ENCODE results near the gene PTH1R.

The PTH1R gene

DNA sequence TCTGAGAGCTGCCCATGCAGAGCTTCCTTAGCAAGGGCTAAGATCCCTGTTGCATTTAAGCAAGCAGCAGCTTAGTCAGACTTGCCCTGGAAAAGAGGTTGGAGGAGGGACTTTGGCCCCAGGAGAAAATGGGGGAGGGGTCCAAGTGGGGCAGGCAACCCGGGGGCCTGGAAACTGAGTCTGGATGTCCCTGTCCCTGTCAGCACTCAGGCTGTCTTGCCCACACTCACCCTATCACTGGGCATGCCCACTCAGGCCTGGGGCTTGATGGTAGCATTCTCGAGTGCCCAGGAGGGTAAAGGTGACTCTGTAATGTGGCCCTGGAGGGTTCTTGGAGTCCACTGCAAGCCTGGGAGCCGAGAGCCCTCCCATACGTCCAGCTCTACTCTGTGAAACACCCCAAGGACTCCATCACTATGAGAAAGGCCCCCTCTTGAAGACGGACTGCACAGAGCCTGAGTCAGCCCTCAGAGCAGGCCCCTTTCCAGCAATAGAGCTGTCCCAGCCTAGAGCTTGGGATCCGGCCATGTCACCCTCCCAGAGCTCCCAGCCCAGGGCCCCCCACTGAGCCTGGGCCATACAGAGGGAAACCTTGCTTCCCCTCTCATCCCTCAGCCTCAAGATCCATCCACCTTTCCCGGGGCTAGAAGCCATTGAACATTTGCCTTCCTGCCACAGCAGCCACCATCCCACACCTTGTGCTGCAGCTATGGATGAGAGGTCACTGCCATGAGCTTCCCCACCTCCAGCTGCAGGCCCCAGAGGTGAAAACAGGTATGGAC is 27.6 kb upstream of the PTH1R start:
- DNase-seq (ENCODE audit: low read depth in 3 of 3), result no peak

- DNase-seq (ENCODE audit: low read depth in 3 of 3), result no peak
Measured at GRCh38 chr3:46850468-46850779, 27.1 kb upstream of the PTH1R start.

DNA sequence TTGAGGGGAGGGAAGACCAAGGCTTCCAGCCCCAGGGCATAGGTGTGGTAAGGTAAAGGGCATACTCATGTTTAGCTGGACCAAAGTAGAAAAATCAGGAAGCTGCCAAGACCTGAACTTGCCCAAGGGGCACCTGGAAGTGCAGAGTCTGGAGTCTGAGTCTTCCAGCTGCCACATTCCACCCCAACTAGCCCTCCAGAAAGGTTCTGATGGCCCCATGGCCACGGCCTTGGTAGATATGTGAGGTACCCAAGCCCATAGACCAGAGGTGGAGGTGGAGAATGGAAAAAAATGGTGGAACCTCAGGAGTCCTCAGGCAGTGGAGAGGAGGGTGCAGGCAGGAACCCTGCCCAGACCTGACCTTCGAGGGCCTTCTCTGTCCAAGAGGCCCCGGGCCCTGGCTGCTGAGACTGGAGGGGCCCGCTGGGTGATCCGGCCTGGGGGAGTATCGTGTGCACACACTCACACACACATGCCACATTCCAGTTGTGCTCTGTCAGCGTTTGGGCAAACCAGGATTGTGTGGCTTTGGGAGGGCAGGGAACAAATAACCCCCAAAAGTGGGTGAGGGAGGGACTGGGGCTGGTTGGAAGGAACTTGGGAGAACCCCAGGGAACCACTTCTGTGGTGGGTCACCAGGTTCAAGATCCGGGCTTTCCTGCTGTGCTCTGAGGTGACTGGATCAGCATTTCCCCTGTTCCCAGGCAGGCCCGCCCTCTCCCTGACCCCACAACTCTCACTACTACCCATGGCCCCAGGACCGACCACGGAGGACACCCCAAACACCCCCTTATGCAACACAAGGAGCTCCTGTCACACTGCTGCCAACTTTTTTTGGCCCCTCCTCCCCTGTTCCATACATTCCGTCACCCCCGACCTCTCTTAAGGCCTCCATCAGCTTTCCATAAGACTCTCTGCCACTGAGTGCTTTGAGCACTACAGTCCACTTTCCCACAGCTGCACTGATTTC is 25.9 kb upstream of the PTH1R start:
- no peak for DNase-seq (ENCODE audit: low read depth in 3 of 3)

- no peak for DNase-seq (ENCODE audit: low read depth in 3 of 3)
Measured at GRCh38 chr3:46852334-46852720, 25.2 kb upstream of the PTH1R start.

- DNase-seq (ENCODE audit: low read depth in 3 of 3), result no peak
Measured at GRCh38 chr3:46852839-46853355, 24.6 kb upstream of the PTH1R start.

DNA sequence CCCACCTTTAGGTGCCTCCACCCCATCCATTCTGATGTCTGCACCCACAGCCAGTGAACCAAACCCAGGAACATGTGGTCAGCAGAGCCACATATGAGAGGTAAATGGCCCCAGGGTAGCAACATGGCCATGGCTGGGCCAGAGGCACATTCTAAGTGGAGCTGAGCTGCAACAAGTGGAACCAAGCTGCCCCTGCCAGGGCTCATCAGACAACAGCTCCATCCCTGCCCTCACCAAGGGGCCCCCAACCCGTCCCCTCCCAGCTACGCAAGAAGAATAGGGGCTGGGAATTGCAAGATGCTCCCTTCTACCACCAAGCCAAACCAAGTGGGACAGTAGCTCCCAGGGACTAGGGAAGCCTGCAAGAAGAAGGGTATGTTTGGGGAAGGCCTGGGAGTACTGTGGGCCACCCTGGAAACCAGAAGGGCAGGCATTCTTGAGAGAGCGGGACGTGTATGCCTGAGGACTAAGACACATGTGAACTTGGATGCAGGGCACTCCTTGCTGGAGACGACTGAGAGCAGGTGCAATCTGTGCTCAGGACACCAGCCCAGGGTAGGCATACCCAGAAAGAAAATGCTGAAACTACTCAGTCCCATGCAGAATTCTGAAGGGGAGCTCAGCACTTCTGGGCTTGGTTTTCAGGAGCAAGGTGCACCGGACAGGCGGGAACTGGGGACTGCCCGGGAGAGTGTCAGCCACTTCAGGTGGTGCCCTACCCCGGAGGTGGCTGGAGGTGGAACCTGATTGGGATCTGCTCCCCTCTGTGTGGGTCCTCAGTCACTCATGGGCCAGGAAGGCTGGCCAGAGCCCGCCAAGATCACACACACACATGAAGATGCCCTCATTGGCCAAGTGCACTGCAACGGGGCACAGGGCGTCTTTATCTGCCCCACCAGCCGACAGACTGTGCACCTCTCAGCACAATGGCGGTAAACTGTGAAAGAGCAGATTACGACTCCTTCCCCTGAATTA is 23.8 kb upstream of the PTH1R start:
- no peak for DNase-seq (ENCODE audit: low read depth in 3 of 3)

- DNase-seq (ENCODE audit: low read depth in 3 of 3), result no peak
Measured at GRCh38 chr3:46854555-46854991, 22.9 kb upstream of the PTH1R start.

GRCh38 chr3:46856576-46857471 is 20.7 kb upstream of the PTH1R start:
- no peak for DNase-seq (ENCODE audit: low read depth in 3 of 3)

DNA sequence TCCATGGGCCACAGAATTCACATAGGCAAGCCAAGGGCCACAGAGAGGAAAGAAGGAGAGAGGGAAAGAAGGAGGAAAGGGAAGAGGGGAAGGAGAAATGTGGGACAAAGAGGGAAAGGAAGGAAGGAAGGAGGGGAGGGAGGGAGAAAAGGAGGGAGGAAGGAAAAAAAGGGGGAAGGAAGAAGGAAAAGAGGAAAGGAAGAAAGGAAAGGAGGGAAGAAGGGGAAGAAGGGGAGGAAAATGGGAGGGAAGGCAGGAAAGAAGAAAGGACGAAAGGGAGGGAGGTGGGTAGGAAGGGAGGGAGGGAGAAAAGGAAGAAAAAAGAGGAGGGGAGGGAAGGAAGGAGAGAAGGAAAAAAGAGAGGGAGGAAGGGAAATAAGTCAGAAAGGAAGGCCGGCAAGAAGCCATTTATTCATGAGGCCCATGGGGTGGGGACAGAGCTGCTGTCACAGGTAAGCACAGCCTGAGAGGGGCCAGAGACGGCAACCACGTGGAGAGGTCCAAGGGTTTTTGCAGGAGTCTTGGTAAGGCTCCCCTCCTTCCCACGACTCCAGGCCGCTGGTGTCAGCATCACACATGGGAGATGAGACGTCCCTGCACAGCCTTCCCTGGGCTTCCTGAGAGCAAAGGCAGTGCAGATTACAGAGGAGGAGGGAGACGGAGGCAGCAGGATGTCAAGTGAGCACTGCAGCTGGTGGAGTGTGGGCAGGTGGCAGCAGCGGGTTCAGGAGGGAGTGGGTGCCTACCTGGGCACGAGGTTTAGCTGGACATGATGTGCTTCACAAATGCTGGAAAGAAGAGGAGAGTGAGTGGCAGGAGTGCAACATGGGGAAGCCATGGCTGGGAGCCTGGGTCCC is 19.8 kb upstream of the PTH1R start:
- no peak for DNase-seq (ENCODE audit: low read depth in 3 of 3)

DNA sequence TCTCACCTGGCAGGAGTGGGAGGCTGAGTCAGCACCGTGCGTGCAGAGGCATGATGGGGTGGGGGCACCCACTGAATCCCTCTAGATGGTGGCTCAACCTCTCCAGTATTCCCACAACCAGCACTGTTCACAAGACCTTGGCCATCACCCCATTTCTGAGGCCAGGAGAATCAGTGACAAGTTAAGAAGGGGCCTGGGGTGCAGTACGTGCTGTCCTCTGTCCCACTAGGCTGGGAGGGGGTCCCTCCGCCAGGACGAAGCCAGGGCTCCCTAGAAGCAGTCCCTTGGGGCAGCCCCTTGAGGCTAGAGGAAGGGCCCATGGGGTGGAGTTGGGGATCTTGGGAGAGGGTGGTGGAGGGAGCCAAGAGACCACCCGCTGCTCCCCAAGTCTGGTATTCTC is 19.1 kb upstream of the PTH1R start:
- no peak for DNase-seq (ENCODE audit: low read depth in 3 of 3)

GRCh38 chr3:46859001-46859710 is 18.4 kb upstream of the PTH1R start:
- DNase-seq (ENCODE audit: low read depth in 3 of 3), result no peak

GRCh38 chr3:46860017-46860809 is 17.3 kb upstream of the PTH1R start:
- no peak for DNase-seq (ENCODE audit: low read depth in 3 of 3)

DNA sequence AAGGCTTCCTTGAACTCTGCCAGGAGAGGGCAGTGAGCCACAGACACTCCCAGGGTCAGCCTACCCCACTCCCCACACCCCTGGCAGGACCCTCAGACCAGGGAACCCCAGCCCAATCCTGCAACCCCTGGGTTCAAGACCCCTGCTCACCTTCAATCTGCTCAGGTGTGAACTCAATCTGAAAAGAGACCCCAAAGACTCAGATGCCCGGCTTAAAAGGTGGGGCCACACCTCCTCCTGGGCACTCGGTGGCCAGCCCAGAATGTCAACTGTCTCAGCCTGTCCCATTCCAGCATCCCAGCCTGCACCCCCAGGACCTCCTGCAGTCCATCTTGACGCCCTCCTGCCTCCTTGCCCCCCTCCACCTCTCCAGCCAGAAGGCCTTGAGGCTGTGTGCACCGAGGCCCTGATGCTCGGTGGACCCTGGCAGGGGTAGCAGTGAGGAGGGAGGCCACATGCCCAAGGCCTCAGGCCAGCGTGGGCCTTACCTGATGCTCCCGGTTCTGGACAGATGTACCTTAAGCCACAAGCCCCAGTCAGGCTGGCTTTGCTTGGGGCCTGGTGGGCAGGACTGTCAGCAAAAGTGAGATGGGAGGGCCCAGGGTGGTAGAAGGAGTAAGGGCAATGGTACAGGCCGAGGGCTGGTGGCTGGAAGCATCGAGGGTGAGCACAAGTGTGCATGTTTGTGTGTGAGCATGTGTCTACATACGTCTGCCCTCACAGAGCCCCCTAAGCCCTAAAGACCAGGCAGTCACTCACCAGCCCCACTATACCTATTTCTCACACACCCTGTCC is 16.5 kb upstream of the PTH1R start:
- no peak for DNase-seq (ENCODE audit: low read depth in 3 of 3)

GRCh38 chr3:46861605-46862368 is 15.7 kb upstream of the PTH1R start:
- no peak for DNase-seq (ENCODE audit: low read depth in 3 of 3)

DNA sequence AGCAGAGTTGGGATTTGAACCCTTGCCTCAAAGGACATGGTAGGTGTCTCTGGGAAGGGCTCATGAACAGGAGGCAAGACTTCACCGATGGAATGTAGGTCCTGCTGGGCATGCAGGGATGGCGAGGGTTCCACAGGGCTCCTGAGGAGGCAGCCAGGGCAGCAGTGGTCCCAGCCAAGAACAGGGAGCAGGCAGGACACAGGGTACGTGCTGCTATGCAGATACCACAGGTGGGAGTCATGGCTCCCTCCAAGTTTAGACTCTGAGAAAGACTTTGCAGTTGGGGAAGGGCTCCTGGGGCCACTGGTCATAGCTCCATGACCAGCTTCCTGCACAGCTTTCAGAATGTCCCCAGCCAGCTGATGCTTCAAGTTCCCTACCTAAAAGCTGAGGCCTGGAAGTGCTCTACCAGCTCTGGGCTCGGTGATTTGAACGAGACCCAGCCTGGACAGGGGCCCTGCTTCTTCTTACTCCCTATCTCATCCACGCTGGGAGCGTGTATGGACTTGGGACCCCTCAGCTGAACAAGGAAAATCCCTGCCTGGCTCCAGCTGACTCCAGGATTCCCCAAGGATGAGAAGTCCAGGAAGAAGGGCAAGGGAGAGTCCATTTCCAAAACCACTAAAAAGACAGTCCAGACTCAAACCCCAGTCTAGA is 15.0 kb upstream of the PTH1R start:
- no peak for DNase-seq (ENCODE audit: low read depth in 3 of 3)

- DNase-seq (ENCODE audit: low read depth in 3 of 3), result no peak
Measured at GRCh38 chr3:46863261-46863782, 14.2 kb upstream of the PTH1R start, which contains the start of gene MYL3. Gene MYL3 (minus strand): TSS chr3:46863444. CDS start chr3:46863390, 54 bp downstream.
